SKM-1 treated with dmso at 0.1 percent for 144 hours (cell line): ENCODE measurements around the gene UBE4B.
A peak's percentile ranks its signal among the peaks of the same experiment; 100 is the strongest.
"Not testable (repeated sequence)": the region's sequence is repeated elsewhere in the genome, so short reads cannot be mapped to it uniquely, and the experiment has no call there.

Experiments used
- DNase-seq: peaks from one replicate; lab custom pipeline; 2025; ENCODE audit not compliant: unreplicated experiment; lab: John Stamatoyannopoulos, UW

The UBE4B gene

DNA sequence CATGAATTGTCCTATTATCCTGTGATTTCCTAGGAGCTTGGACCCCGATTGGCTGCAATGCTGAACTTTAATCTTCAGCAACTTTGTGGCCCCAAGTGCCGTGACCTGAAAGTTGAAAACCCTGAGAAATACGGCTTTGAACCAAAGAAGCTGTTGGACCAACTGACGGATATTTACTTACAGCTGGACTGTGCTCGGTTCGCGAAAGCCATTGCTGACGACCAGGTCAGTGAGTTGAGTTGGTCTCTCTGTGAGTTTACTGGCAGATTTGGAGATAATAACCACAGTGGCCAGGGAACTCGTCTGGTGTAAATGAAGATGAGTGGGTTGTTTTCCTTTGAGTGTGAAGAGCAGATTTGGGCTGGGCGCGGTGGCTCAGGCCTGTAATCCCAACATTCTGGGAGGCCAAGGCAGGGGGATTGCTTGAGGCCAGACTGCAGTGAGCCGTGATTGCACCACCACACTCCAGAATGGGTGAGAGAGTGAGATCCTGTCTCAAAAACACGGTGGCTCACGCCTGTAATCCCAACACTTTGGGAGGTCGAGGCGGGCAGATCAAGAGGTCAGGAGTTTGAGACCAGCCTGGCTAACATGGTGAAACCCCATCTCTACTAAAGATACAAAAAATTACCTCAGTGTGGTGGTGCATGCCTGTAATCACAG is 138.5 kb downstream of the UBE4B start:
- DNase-seq, result no peak

DNA sequence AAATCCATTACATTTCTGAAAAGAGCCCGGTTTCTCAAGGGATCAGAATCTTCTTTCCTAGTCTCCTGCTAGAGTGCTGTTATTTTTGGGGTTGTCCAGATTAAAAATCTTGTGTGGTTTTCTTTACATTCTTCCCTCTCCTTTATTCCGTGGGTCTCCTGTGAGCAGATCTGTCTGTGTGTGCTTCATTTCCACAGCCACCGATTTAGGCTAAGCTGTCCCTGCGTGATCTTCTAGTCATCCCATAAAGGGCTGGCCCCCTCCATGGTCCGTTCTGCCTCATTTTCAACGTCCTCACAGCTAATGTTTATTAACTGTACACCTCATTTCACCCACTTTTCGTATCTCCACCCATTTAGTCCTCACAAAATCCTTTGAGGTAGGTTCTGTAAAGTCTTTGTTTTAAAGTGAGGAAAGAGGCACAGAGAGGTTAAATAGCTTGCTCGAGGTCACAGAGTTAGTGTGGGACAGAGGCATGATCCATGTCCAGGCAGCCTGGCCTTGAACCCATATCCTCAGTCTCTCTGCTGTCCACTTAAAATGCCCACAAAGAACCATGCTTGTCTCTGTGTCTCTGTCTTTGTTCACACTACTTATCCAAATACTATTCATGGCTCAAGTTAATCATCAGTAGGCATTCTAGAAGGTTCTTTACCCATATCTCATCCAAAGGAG is 139.4 kb downstream of the UBE4B start:
- no peak for DNase-seq

DNA sequence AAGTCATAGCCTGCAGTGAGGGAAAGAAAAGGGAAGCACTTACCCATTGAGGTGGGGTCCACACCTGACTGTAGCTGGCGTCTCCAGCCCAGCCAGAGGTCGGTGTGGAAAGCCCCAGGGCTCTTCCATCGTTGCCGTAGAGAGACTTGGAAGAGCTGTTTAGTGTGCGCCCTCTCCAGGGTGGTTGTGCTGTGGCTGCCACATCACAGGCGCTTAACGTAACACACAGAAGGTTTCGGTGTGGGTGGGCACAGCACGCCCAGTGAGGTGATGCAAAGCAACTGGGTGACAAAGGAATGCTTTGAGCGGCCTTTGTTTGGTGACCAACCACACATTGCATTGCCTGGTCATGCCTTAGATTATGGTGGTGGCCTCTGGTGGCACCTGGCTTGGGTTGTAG is 140.8 kb downstream of the UBE4B start:
- no peak for DNase-seq

DNA sequence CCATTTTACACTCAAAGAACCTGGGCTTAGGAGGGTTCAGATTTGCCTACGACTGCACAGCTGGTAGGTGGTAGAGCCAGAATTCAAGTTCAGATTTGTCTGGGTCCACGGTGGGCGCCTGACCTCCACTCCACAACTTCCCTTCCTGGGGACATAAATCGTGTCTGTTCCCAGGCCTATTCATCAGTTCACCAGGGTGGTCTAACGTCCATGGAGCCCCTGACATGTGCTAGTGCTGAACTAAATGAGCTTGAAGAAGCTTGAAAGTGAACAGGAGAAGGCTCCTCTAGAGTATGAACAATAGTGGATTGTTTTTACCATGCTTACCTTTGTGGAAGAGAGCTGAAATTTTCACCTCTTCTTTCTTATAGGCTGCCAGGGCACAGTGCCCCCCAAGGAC is 145.1 kb downstream of the UBE4B start:
- no peak for DNase-seq

DNA sequence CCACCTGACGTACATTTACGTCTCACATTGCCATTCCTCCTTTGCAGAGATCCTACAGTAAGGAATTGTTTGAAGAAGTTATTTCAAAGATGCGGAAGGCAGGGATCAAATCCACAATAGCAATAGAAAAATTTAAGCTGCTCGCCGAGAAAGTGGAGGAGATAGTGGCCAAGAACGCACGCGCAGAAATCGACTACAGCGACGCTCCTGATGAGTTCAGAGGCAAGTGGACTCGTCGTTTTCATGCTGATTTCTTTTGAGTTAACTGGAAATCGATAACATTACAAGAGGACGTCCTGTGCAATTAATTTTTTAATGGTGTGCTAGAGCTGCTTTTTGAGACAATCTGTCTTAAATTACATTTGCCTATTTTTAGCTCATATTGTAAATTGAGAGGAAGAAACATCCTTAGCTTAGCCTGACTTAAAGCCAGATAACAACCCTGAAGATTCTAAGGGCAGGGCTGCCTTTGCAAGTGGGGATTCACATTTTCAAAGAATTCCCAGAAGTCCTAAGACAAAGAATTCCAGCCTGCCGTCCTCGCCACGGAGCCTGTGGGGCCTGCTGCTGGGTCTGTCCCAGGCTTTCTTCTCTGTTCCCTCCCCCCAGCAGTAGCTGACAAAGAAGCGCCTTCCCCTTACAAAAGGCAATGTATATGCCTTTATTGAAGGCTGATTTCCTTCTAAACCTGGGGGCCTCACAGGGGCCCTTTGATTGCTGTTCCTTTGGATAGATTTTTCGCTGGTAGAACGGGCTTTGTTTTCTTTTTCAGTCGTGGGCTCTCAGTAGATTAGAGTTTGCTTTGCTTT is 146.0 kb downstream of the UBE4B start:
- no peak for DNase-seq

DNA sequence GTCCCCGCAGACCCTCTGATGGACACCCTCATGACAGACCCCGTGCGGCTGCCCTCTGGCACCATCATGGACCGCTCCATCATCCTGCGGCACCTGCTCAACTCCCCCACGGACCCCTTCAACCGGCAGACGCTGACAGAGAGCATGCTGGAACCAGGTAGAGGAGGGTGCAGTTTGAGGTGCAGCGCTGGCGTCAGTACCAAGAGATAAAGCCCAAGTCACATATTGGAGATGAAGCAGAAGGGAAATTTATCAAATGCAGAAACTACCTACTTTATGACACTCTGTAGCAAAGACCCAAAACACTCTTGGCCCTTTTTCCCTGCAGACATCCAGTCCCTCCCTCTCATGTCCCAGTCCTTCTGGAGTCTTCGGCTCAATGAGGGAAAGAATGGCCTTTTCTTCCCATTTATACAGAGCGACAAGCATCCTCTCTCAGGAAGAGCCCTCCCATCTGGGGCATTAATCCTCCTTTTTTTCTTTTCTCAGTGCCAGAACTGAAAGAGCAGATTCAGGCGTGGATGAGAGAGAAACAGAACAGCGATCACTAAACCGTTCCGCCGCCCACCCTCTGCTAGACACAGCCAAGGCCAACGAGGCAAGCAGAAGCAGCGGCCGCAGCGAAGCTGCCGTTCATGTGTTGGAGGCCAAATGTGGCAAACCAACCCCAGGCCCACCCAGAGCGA is 146.8 kb downstream of the UBE4B start:
- no peak for DNase-seq

DNA sequence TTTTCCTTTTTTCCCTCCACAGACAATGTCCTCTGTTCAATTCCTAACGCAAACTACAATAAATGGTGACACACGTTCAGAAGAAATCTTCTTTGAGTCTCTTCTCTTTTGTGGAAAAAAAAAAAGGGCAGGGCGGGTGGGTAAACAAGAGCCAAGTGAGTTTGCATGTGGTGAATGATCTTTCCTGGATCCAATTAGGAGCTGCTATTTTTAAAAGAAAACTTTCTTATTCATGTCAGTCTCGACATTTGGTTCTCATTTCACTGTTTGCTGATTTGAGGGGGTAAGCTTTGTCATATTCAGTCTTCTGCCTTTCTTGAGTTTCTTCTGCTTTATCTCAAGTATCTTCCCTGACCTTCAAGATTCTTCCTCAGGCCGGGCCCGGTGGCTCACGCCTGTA is 148.4 kb downstream of the UBE4B start:
- DNase-seq, result no peak

DNA sequence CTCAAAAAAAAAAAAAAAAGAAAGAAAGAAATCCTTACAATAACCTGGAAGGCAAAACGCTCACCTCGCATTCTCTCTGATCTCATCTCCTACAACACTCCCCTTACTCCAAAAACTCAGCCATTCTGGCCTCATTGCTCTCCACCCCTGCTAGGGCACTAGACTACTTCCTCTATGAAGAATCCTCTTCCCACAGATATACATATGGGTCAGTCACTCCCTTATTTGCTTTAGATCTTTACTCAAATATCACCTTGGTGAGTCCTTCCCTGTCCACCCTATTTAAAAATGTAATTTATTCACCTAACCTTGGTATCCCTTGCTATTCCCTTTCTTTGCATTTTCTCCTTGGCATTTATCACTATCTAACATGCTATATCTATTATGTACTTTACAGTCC is 153.0 kb downstream of the UBE4B start:
- DNase-seq, result peak; percentile 5

DNA sequence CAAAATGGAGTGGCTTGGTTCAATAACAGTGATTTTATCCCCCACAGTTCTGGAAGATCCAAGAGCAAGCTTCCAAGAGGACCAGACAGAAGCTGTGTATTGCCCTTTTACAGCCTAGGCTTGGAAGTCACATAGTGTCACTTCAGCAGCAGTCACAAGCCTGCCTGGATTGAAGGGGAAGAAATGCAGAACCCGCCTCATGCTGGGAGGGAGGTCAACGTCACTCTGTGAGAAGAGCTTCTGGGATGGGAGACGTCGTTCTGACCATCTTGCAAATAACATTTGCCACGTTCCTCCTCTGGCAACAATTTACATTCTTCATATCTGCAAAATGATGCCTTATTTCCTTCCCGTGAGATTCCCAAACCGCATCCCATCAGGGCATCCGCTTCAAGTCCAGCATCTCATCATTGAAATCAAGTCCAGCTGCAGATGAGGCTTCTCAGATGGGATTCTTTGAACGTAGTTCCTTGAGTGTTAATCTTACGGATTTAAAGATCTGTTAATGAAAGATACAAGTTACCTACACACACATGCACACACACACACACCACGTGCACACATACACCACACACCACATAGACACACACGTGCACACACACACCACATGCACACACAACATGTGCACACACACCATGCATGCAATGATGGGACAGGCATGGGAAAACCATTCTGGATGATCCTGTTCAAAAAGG is 153.7 kb downstream of the UBE4B start:
- no peak for DNase-seq

DNA sequence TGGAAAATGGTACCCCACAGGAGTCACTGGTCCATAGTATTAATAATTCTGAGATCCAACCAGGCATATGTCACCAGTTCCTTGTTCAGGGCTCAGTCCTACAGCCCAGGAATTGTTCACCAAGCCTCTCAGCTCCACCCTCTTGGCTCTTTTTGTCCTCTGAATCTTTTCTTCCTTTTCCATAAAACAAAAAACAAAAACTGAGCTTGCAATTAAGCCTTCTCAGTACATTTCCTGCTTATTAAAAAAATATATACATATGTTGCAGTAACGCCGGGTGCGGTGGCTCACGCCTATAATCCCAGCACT is 154.2 kb downstream of the UBE4B start:
- DNase-seq, result no peak

DNA sequence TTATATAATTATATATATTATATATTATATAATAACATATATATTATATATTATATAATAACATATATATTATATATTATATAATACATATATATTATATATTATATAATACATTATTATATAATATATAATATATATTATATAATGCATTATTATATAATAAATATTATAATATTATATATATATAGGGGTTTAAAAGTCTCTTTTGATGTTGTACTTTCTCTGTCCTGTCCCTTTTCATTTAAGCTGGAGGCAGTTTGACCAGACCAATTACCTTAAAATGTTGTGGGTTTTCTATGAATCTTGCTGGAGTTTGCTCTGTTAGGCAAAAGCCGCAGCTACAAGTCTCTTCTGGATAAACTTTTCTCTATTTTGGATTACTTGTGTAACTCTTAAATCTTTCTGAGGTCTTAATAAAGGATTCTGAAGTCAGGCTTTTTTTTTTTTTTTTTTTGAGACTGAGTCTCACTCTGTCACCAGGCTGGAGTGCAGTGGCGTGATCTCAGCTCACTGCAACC is 155.4 kb downstream of the UBE4B start:
- peak; percentile 51 for DNase-seq

DNA sequence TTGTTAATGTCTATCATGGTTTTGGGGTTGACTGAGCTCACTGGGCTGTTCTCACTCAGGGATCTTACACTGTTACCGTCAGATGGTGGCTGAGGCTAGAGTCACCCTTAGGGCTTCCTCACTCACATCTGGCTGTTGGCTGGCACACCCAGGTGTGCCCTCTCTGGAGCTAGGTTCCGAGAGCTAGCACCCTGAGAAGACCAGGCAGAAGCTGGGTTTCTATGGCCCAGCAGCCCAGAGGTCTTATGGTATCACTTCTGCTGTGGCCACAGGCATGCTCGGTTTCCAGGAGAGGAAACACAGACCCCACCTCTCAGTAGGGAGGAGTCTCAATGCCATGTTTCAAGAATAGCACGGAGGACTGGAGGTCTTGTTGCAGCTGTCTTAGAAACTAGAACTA is 156.9 kb downstream of the UBE4B start:
- no peak for DNase-seq

DNA sequence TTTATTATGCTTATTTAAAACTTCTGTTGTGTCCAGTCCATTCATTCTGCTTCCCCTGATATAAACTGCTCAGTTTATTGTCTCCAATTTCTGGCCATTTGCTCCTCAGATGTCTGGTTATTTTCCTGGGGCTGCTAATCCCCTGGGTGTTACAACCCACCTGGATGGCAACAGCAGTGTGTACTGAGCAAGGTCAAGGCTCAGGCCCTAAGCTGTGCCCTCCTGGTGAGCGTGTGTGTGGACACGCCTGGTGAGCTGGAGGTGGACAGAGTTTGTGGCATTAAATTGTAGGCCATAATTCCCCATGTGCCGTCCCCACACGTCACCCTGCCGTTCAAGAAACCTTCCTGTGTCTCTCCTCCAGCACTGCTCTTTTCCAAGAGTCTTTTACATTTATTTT is 159.5 kb downstream of the UBE4B start:
- no peak for DNase-seq

DNA sequence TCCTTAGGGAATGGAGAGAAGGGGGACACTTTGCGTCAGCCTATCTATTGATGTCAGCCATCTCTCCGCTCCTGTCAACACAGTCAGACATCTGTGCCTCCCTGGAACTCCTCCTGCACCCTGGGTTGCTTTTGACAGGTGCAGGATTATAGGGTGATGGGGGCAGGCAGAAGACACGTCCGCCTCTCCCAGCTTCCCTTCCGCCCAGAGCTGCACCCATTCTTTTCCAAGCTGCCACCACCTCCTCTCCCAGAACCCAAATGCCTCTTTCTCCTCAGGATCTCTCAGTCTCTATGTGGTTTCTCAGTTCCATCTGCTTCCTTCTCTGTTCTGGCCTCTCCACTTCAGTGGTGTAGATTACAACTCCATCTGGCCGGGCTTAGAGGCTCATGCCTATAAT is 160.5 kb downstream of the UBE4B start:
- no peak for DNase-seq

DNA sequence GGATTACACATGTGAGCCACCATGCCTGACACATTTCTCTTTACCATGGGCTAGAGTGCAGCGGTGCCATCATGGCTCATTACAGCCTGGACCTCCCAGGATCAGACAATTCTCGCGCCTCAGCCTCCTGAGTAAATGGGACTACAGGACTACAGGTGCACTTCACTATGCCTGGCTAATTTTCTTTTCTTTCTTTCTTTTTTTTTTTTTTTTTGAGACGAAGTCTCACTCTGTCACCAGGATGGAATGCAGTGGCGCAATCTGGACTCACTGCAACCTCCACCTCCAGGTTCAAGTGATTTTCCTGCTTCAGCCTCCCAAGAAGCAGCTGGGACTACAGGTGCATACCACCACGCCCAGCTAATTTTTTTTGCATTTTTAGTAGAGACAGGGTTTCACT is 162.8 kb downstream of the UBE4B start:
- no peak for DNase-seq

DNA sequence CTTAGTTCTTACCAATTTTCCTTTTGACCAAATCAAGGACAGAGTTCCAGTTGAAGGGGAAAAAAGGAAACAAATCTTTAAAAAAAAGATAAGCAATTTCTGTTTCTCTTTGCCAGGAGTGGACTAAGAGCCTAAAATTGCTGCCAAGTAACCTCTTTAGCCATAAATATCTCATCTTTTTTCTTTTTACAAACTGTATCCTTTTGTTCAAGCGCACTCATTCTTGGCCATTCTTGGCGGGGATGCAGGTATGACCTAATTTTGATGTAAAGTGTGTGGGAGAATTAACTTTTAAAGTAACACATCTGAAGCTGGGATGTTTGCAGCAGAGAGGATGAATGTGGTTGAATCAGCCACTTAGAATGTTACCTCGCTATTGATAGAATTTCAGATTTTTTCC is 164.2 kb downstream of the UBE4B start:
- DNase-seq, result no peak

DNA sequence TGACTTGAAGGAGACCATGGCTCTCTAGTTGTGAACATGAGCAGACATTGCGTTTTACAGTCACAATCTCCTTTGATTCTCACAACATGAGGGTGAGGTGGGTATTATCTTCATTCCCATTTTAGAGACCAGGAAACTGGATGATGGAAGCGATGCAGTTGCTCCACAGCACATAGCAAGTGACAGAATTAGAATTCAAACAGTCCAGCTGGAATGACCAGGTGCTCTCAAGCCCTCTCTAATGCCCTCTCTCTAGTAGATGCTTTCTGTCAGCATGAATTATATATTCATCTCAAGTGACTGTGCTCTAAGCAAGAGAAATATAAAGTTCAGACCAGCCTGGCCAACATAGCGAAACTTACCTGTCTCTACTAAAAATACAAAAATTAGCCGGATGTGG is 167.9 kb downstream of the UBE4B start:
- no peak for DNase-seq

DNA sequence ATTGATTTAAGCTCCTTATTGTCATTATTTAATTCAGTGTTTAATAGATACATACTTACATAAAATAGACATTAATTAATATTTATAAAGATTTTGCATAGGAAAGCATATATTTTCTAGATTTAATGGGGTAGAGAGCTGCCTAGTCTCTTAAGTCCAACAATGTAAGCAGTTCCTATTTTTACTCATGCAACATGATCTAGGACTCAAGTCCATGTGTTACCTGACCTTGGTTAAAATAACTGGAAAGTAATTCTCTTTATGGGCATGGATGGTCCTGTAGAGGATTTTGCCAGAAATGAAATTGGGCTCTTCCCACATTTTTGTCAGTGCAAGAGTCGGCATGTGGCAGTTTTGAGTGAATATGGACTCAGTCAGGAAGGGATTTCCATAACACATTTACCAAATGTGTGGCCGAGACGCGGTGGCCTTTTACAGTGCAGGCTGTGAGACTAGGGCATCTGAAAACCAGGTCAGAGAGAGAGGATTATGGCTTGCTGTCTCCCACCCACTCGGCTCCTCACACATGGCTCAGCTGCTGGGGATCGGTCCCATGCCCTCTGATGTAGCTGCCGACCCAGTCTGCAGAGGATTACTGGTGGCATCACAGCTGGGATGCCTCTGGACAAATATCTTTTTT is 171.4 kb downstream of the UBE4B start:
- DNase-seq, result no peak

DNA sequence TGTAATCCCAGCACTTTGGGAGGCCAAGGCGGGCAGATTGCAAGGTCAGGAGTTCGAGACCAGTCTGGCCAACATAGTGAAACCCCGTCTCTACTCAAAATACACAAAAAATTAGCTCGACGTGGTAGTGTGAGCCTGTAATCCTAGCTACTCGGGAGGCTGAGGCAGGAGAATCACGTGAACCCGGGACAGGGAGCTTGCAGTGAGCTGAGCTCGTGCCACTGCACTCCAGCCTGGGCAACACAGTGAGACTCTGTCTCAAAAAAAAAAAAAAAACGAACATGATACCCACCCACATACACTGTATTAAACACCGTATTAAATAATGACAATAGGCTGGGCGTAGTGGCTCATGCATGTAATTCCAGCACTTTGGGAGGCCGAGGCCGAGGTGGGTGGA is 172.4 kb downstream of the UBE4B start:
- not testable (repeated sequence) for DNase-seq

DNA sequence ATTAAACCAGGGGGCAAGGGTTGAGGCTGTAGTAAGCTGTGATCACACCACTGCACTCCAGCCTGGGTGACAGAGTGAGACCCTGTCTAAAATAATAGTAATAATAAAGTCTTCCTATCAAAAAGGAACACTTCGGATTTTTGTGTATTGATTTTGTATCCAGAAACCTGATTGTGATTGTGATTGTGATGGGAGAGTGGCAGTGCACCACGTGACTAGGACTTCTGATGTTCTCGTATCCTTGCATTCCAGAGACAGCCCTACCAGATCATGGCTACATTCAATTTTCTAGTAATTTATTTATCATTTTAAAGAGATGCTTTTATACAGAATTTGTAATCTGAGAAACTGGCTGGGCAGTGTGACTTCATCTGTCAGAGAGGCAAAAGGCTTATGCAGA is 175.1 kb downstream of the UBE4B start:
- no peak for DNase-seq

DNA sequence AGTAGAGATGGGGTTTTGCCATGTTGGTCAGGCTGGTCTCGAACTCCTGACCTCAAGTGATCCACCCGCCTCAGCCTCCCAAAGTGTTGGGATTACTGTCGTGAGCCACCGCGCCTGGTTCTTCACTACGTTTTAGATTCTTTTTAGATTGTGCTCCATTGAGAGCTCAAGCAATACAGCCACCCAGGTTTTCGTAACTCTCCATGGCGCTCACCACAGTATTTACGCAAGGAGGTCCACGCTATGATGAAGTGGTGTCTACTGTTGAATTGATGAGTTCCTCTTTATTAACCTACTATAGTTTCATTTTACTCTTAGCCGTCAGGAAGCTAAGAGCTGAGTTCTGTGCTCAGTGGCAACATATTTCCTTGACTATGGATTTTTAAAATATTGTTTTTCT is 175.8 kb downstream of the UBE4B start:
- DNase-seq, result peak; percentile 84
